ENCODE measurements around the gene MYPN.

The MYPN gene

GRCh38 chr10:68086910-68087684 lies 22.2 kb upstream of the MYPN start:
- peaks cover 20% of the 10 kb centered on the region for H3K4me1 Mint-ChIP-seq
- no peak overlapping the region for H3K4me3 Mint-ChIP-seq
- H3K27ac Mint-ChIP-seq: no peak overlapping the region
- H3K36me3 Mint-ChIP-seq (ENCODE audit: low read depth): no peaks in the 10 kb centered on the region
- no peaks in the 10 kb centered on the region for H3K9me3 Mint-ChIP-seq
- H3K27me3 Mint-ChIP-seq (ENCODE audit: low read depth): no peaks in the 10 kb centered on the region
- no peak for TF ChIP-seq CTCF (IDR thresholded peaks at IDR 0.05; ENCODE audit: unreplicated experiment in 3 of 3)

- H3K9me3 Mint-ChIP-seq: no peaks in the 10 kb centered on the region
- no peak overlapping the region for H3K4me3 Mint-ChIP-seq
- H3K4me1 Mint-ChIP-seq: peaks cover 20% of the 10 kb centered on the region
- no peaks in the 10 kb centered on the region for H3K36me3 Mint-ChIP-seq (ENCODE audit: low read depth)
- no peaks in the 10 kb centered on the region for H3K27me3 Mint-ChIP-seq (ENCODE audit: low read depth)
- no peak for TF ChIP-seq CTCF (IDR thresholded peaks at IDR 0.05; ENCODE audit: unreplicated experiment in 3 of 3)
- no peak overlapping the region for H3K27ac Mint-ChIP-seq
These were observed 21.4 kb upstream of the MYPN start for GRCh38 chr10:68087685-68088401.

DNA sequence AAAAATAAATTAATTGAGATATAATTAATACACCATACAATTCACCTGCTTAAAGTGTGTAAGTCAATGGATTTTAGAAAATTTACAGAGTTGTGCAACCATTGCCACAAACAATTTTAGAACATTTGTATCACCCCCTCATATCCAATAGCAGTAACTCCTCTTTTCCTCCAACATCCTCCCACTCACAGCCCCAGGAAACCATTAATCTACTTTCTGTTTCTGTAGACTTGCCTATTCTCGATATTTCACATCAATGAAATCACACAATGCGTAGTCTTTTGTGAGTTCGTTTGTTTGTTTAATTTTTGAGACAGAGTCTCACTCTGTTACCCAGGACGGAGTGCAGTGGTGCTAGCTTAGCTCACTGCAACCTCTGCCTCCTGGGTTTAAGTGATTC lies 20.5 kb upstream of the MYPN start:
- H3K4me1 Mint-ChIP-seq: peaks cover 18% of the 10 kb centered on the region
- no peaks in the 10 kb centered on the region for H3K36me3 Mint-ChIP-seq (ENCODE audit: low read depth)
- no peak overlapping the region for H3K4me3 Mint-ChIP-seq
- no peaks in the 10 kb centered on the region for H3K9me3 Mint-ChIP-seq
- peak overlapping the region in 2 of 3 experiments; percentile 18 to 26 for H3K27ac Mint-ChIP-seq
- no peaks in the 10 kb centered on the region for H3K27me3 Mint-ChIP-seq (ENCODE audit: low read depth)
- no peak for TF ChIP-seq CTCF (IDR thresholded peaks at IDR 0.05; ENCODE audit: unreplicated experiment in 3 of 3)

DNA sequence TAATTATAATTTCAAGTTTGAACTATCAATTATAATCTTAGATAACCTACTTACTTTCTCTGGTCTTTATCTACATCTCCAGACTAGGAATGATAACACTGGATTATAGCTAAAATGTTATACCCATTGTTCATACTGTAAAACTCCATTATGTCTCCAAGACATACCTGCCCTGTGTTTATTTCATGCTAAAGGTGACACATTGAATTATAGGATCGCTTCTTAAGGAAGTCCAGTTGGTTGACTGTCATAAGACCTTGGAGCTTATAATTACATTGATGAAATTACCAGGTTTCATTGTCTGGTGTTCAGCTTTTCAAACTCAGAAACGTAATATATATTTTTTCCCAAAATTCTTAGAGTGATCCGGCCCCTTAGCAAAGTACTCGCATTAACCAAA lies 18.7 kb upstream of the MYPN start:
- no peaks in the 10 kb centered on the region for H3K27me3 Mint-ChIP-seq (ENCODE audit: low read depth)
- no peaks in the 10 kb centered on the region for H3K9me3 Mint-ChIP-seq
- peaks cover 14% of the 10 kb centered on the region for H3K4me1 Mint-ChIP-seq
- no peak overlapping the region for H3K27ac Mint-ChIP-seq
- no peak overlapping the region for H3K4me3 Mint-ChIP-seq
- no peaks in the 10 kb centered on the region for H3K36me3 Mint-ChIP-seq (ENCODE audit: low read depth)
- no peak for TF ChIP-seq CTCF (IDR thresholded peaks at IDR 0.05; ENCODE audit: unreplicated experiment in 3 of 3)

- no peaks in the 10 kb centered on the region for H3K27me3 Mint-ChIP-seq (ENCODE audit: low read depth)
- H3K9me3 Mint-ChIP-seq: no peaks in the 10 kb centered on the region
- no peak overlapping the region for H3K27ac Mint-ChIP-seq
- no peak overlapping the region for H3K4me3 Mint-ChIP-seq
- peaks cover 11% of the 10 kb centered on the region for H3K4me1 Mint-ChIP-seq
- no peak for TF ChIP-seq CTCF (IDR thresholded peaks at IDR 0.05; ENCODE audit: unreplicated experiment in 3 of 3)
- H3K36me3 Mint-ChIP-seq (ENCODE audit: low read depth): no peaks in the 10 kb centered on the region
These were observed 16.8 kb upstream of the MYPN start for GRCh38 chr10:68092512-68092911.
